Skeletal muscle satellite cell (primary cell): ENCODE measurements around the gene AKR1A1.

Experiments
- H3K27me3 ChIP-seq: 2 replicates; pipeline ENCODE4 v1.7.0; 2013; ENCODE audit warnings: low read length; ENCODE audit not compliant: control insufficient read depth, insufficient read depth
- H3K36me3 ChIP-seq: 2 replicates; pipeline ENCODE4 v1.7.0; 2013; ENCODE audit warnings: mild to moderate bottlenecking, control low read depth, low read length; ENCODE audit not compliant: insufficient read depth
- H3K4me1 ChIP-seq: 2 replicates; pipeline ENCODE4 v1.7.0; 2013; ENCODE audit warnings: low read length; ENCODE audit not compliant: control insufficient read depth, insufficient read depth
- H3K4me2 ChIP-seq: 2 replicates; pipeline ENCODE4 v1.7.0; 2013; ENCODE audit warnings: mild to moderate bottlenecking, low read length
- H3K4me3 ChIP-seq: 2 replicates; pipeline ENCODE4 v1.7.0; 2013; ENCODE audit warnings: low read length
- H3K9ac ChIP-seq: 2 replicates; pipeline ENCODE4 v1.7.0; 2013; ENCODE audit warnings: mild to moderate bottlenecking, low read depth, low read length, moderate library complexity
- H3K9me3 ChIP-seq: replicated peaks from 2 replicates; pipeline ENCODE4 v1.7.0; 2013; ENCODE audit warnings: mild to moderate bottlenecking, control low read depth, low read length

AKR1A1 gene

DNA sequence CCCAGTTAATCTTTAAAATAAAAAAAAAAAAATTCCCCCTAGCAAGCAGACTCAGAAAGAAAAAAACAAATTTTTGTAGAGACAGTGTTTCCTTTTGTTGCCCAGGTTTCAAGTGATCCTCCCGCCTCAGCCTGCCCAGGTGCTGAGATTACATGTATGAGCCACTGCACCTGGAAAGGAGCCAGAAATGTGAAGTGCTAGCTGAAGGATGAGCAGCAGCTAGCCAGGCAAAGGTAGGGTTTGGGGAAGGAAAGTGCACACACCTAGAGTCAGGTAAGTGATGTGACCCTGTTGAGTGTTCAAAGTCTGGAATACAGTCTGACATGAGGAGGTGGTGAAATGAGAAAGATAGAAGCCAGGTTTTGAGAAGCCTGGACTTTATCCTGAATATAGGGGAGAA is 1.7 kb downstream of the AKR1A1 start:
- Histone ChIP-seq H3K4me2 (peak overlapping the region; percentile 88), H3K36me3 (peaks cover 6% of the 10 kb centered on the region), H3K27me3 (no peaks in the 10 kb centered on the region), H3K9me3 (no peaks in the 10 kb centered on the region), H3K4me1 (peaks cover 15% of the 10 kb centered on the region), H3K9ac (no peak overlapping the region), H3K4me3 (no peak overlapping the region)

- Histone ChIP-seq H3K4me2 (no peak overlapping the region), H3K27me3 (no peaks in the 10 kb centered on the region), H3K4me1 (peaks cover 15% of the 10 kb centered on the region), H3K36me3 (peaks cover 6% of the 10 kb centered on the region), H3K9ac (no peak overlapping the region), H3K9me3 (no peaks in the 10 kb centered on the region), H3K4me3 (no peak overlapping the region)
Observed at GRCh38 chr1:45554198-45554597, 3.6 kb downstream of the AKR1A1 start.

GRCh38 chr1:45557422-45557944 is 6.9 kb downstream of the AKR1A1 start:
- Histone ChIP-seq H3K9ac (no peak overlapping the region), H3K36me3 (peaks cover 16% of the 10 kb centered on the region), H3K27me3 (no peaks in the 10 kb centered on the region), H3K9me3 (no peaks in the 10 kb centered on the region), H3K4me3 (no peak overlapping the region), H3K4me1 (peaks cover under 1% of the 10 kb centered on the region), H3K4me2 (no peak overlapping the region)

DNA sequence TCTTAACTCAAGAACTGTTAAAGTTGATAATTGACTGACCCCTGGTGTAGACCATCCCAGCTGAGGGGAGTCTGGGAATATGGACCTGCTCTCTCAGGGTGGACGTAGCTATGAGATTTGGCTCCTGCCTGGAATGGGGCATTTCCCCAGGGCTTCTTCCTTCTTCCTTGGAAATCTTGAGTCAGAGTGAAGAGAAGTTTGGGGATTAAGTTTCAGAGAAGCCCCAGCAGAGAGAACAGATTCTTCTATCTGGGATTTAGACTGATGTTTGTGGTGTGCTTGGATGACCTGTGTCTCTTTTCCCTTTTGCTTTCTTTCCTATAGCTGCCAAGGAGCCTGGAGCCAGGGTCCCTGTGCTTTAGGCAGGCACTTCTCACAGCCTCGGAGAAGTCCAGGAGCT is 13.2 kb downstream of the AKR1A1 start:
- no peaks in the 10 kb centered on the region for H3K9me3 ChIP-seq
- no peaks in the 10 kb centered on the region for H3K4me1 ChIP-seq
- peaks cover 42% of the 10 kb centered on the region for H3K36me3 ChIP-seq
- H3K4me3 ChIP-seq, result no peak overlapping the region
- no peaks in the 10 kb centered on the region for H3K27me3 ChIP-seq
- no peak overlapping the region for H3K4me2 ChIP-seq
- H3K9ac ChIP-seq, result no peak overlapping the region

DNA sequence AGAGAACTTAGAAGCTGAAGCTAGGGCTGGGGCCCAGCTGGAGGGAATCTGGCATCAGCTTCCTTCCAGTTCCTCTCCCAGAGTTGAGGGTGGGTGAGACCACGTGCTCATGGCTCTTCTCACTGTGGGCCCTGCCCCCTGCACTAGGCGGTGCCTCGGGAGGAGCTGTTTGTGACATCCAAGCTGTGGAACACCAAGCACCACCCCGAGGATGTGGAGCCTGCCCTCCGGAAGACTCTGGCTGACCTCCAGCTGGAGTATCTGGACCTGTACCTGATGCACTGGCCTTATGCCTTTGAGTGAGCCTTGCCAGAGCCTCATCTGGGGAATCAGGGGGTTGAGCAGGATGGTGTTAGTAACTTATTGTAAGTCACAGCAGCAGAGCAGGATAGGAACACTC is 16.1 kb downstream of the AKR1A1 start:
- Histone ChIP-seq H3K36me3 (peaks cover 58% of the 10 kb centered on the region), H3K4me2 (no peak overlapping the region), H3K9ac (no peak overlapping the region), H3K27me3 (no peaks in the 10 kb centered on the region), H3K4me3 (no peak overlapping the region), H3K4me1 (no peaks in the 10 kb centered on the region), H3K9me3 (no peaks in the 10 kb centered on the region)

DNA sequence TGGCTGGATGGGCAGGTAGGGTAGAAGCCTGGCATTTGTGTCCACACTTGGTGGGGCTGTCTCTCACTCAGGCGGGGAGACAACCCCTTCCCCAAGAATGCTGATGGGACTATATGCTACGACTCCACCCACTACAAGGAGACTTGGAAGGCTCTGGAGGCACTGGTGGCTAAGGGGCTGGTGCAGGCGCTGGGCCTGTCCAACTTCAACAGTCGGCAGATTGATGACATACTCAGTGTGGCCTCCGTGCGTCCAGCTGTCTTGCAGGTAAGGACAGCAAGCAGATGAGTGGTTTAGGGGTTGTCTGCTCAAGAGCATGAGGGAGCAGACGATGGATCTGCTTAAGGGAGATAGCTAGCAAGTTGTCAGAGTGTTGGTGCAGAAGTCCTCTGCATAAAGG is 17.3 kb downstream of the AKR1A1 start:
- Histone ChIP-seq H3K4me2 (no peak overlapping the region), H3K27me3 (no peaks in the 10 kb centered on the region), H3K9me3 (no peaks in the 10 kb centered on the region), H3K36me3 (peaks cover 51% of the 10 kb centered on the region), H3K9ac (no peak overlapping the region), H3K4me1 (no peaks in the 10 kb centered on the region), H3K4me3 (no peak overlapping the region)

- no peaks in the 10 kb centered on the region for H3K9me3 ChIP-seq
- peaks cover 50% of the 10 kb centered on the region for H3K36me3 ChIP-seq
- no peaks in the 10 kb centered on the region for H3K27me3 ChIP-seq
- H3K4me3 ChIP-seq, result no peak overlapping the region
- no peak overlapping the region for H3K9ac ChIP-seq
- H3K4me2 ChIP-seq, result no peak overlapping the region
- no peaks in the 10 kb centered on the region for H3K4me1 ChIP-seq
Observed at GRCh38 chr1:45568421-45568820, 17.8 kb downstream of the AKR1A1 start.

GRCh38 chr1:45569571-45569961 is 18.9 kb downstream of the AKR1A1 start:
- no peak overlapping the region for H3K4me2 ChIP-seq

DNA sequence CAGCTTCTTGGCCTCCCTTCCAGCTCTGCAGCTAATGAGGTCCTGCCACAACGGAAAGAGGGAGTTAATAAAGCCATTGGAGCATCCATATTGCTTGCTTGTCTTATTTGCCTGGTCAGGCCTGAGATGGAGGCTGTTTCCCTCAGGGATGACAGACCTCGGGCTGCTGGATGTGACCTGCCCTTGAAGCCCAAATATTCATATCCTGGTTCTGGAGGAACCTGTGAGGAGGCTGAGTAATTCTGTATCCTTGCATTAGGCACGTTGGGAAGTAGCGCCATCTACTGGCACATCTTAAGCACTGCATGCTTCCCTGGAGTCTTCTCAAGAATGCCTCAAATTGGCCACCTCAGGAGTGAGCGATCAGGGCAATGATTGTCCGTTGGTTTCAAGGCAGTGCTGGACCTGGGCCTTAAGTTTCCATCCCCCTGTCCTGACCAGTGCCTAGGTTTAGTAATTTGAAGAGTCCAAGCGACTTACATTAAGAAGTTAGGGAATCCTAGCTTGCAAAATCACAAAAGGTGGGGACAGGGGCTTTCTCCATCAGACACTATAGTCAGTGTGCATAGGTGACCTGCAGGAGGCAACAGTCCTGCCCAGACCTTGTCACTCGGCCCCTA is 19.4 kb downstream of the AKR1A1 start:
- Histone ChIP-seq H3K4me2 (no peak overlapping the region), H3K9ac (no peak overlapping the region), H3K27me3 (no peaks in the 10 kb centered on the region), H3K4me1 (no peaks in the 10 kb centered on the region), H3K36me3 (peaks cover 42% of the 10 kb centered on the region), H3K9me3 (no peaks in the 10 kb centered on the region), H3K4me3 (no peak overlapping the region)

More at GRCh38 chr1:45569571-45569961, 18.9 kb downstream of the AKR1A1 start:
- peaks cover 42% of the 10 kb centered on the region for H3K36me3 ChIP-seq
- no peak overlapping the region for H3K9ac ChIP-seq
- H3K4me1 ChIP-seq, result no peaks in the 10 kb centered on the region
- no peaks in the 10 kb centered on the region for H3K9me3 ChIP-seq
- no peak overlapping the region for H3K4me3 ChIP-seq
- H3K27me3 ChIP-seq, result no peaks in the 10 kb centered on the region

- H3K9ac ChIP-seq, result no peak overlapping the region
- peaks cover 42% of the 10 kb centered on the region for H3K36me3 ChIP-seq
- H3K27me3 ChIP-seq, result no peaks in the 10 kb centered on the region
- H3K4me3 ChIP-seq, result no peak overlapping the region
- no peaks in the 10 kb centered on the region for H3K9me3 ChIP-seq
- no peaks in the 10 kb centered on the region for H3K4me1 ChIP-seq
- H3K4me2 ChIP-seq, result no peak overlapping the region
Observed at GRCh38 chr1:45570631-45571030, 20.0 kb downstream of the AKR1A1 start.

DNA sequence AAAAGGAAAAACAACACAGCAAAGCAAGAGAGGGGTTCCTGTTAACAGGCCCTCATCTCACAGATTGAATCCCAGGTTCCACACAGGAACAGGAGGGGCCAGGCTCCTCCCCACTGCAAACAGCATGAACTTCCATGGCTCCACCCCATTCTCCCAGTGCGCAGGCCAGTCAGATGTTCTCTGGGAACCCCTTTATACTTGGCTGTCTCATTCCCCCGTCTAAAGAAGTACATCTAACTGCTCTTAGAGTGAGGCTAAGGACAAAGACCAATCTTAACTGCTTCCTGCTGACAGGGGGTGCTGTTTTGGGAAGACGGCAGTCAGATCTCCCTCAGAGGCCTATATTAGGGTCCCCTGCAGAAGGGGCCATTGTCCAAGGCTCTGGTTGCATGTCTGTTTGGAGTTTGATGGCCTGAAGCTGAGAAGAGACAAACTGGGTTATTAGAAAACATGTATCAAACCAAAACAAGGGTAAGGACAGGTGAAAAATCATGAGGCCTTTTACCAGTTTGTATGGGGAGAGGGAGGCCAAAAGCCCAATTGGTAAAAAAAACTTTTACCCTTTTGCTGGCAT is 22.7 kb downstream of the AKR1A1 start:
- Histone ChIP-seq H3K4me1 (no peaks in the 10 kb centered on the region), H3K9ac (no peak overlapping the region), H3K36me3 (peaks cover 27% of the 10 kb centered on the region), H3K9me3 (no peaks in the 10 kb centered on the region), H3K4me2 (no peak overlapping the region), H3K27me3 (no peaks in the 10 kb centered on the region), H3K4me3 (no peak overlapping the region)

GRCh38 chr1:45574105-45574626 is 23.5 kb downstream of the AKR1A1 start:
- peaks cover 18% of the 10 kb centered on the region for H3K36me3 ChIP-seq

More at GRCh38 chr1:45574105-45574626, 23.5 kb downstream of the AKR1A1 start:
- H3K4me1 ChIP-seq, result no peaks in the 10 kb centered on the region
- no peak overlapping the region for H3K4me2 ChIP-seq
- H3K27me3 ChIP-seq, result no peaks in the 10 kb centered on the region
- no peak overlapping the region for H3K9ac ChIP-seq
- no peak overlapping the region for H3K4me3 ChIP-seq
- H3K9me3 ChIP-seq, result no peaks in the 10 kb centered on the region
